GM19239 (cell line): ENCODE measurements around the gene RASSF8.
A peak's percentile ranks its signal among the peaks of the same experiment; 100 is the strongest.

ENCODE experiments used
- DNase-seq: peaks from one replicate; pipeline ENCODE4 v3.0.0; 2011; ENCODE audit warnings: low spot score; ENCODE audit not compliant: insufficient read length
- FAIRE-seq: peaks from 2 replicates; lab custom pipeline; 2011; peaks lifted over from hg19 to GRCh38; lab: Jason Lieb, UNC

The RASSF8 gene

DNA sequence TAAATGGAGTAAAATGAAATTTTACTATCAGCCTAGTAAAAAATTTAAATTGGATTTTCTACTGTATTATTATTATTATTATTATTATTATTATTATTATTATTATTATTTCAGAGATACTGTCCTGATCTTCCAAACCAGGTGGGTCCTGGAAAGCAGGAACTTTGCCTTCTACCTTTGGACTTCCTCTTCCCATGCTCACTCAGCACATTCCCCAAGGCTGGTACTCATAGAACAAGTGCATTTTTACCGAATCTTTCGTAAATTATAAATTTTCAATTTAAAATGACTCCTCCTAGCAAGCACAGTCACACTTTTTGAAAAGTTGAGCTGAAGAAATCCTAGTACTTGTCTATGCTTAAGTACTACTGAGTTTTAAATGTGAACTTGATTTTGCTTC lies 136.7 kb downstream of the RASSF8 start:
- DNase-seq (no peak), FAIRE-seq (no peak)

DNA sequence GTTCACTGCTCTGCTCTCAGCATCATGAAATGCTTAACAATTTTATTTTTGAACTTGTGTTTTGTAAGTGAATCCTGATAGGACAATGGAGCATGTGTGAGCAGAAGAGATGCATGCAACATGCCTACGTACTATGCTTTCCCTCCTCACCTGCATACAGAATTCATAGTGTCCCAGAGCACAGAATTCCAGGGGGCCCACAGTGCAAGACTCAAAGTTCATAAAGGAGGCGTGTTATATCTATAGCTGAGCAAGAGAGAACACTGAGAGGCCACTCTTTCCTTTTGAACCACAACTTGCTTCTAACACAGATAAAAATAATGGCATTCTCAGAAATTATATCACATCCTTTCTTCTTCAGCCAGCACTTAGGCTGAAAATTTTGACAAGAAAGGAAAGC lies 137.6 kb downstream of the RASSF8 start:
- no peak for DNase-seq
- no peak for FAIRE-seq

DNA sequence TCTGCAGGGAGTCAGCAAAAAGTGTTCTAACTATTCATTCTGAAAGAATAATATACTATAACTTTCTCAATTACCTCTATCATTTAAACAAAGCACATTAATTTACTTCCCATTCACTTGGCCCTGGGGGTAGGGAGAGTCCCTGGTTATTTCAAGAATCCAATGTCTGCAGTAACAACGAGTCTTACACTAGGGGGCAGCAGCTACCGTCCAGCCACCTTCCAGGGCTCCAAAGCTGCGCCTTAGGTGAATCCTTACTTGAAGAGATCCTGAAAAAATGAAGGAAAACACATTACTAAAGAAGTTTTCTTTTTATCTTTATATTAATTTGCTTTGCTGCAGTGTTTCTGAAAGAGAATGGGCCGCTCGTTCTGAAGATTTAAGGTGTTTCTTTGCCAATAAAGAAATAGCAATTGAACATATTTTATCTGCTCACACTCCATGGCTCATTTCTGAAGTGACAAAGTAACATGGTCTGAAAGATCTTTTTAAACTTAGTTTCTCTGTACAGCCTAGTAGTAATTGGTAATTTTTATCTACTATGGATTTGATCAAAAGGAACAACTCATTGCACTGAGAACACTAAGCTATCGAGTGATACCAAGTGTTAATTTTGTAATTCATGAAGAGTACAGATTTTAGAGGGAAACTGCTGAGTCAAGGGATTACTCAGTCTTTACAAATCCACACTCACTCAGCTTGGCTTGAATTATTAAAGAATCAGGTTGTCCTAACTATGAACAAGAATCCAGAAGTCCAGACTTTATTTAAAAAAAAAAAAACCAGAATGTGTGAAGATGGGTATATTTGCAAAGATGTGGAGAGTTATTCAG lies 138.8 kb downstream of the RASSF8 start:
- FAIRE-seq (peak; percentile 72), DNase-seq (no peak)

DNA sequence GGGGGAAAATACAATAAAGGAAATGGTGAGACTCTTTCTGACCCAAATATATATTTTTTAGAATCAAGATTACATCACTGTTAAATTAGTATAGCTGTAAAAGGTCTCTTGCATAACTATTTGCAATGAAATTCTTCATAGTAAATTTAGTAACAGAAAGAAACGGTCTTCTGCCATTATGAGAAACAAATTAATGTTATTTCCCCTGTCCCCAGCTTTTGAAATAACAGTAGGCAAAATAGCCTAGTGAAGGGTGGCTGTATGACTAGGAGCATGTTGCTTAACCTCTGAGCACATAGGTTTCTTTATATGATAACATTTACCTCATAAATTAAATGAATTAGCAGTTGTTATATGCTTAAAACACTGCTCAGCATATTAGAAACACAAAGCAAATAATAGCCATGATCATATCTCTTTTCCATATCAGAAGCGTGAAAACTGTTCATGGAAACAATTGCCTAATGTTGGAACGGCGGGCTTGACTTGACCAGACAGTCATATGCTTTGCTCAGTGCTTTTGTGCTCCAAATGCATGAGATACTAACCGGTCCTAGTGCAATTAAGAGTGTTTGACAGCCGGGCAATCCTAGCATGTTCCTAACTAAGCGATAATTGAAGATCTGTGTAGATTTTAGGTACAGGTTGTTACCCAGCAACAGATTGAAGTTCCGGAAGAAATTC lies 142.3 kb downstream of the RASSF8 start:
- FAIRE-seq (no peak), DNase-seq (no peak)

DNA sequence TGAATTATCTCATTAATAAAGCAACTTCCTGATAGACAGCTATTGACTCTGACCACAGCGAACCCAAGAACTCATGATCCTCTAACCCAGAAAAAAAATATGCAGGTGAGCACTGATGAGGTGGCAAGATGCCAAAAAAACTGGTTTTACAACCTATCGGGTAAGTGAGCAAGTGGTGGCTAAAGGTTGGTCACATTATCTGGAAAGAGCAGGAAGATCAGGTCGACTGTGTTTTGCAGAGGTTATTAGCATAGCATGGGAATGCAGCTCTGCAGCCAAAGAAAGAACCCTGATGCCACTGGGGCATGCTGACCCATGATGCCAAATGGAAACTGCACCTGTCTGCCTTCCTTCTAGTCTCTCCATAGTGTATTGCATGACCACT lies 142.9 kb downstream of the RASSF8 start:
- DNase-seq (no peak), FAIRE-seq (no peak)

DNA sequence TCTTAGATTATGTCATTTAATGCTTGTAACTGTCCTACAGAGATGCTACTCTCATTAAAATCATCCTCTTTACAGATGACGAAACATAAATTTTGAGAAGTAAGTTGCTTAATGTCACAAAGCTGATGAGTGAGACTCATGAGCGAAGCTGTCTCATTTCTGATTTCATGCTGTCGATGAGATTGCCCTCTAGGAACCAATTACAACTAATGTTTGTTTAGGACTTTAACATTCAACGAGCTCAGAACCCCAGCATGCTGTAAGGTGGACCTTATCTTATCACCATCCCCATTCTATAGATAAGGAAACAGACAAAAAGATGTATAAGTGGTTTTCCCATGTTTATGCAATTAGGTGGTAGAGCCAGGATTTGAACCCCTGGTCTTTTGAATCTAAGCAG lies 143.3 kb downstream of the RASSF8 start:
- DNase-seq (no peak), FAIRE-seq (no peak)

DNA sequence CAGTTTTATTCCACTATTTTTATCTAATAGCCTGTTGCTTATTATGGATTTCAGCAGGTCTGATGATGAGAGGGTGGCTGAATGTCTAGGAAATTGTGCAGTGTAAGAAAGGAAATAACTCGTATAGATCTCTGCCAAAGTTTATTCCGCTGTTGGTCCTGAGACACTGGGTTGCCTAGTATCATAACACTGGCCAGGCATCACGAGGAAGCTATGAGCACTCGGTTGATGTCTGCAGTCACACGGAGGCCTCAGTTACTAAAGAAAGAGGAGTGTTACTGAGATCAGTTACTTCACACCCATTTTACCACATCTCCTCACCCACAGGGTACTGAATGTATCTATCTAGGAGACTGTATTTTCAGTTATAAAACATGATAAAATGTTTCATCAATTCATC lies 144.5 kb downstream of the RASSF8 start:
- FAIRE-seq: no peak
- no peak for DNase-seq

DNA sequence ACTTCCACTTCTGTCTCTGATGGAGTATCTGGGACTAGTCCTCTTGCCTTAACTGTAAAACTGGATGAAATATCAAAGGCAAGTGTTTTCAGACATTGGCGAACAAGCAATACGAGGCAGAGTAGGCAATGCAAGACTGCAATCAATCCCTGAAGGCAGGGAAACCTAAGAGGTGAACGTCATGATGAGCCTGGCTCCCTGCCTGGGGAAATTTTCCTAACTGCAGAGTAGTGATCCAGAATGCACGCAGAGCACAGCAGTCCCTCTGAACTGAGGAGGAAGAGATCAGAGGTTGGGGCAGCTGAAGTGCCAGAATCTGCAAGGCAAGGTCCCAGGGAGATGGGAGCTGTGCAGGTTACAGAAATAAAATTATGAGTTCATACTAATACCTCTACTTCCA lies 147.9 kb downstream of the RASSF8 start:
- DNase-seq (no peak), FAIRE-seq (no peak)

DNA sequence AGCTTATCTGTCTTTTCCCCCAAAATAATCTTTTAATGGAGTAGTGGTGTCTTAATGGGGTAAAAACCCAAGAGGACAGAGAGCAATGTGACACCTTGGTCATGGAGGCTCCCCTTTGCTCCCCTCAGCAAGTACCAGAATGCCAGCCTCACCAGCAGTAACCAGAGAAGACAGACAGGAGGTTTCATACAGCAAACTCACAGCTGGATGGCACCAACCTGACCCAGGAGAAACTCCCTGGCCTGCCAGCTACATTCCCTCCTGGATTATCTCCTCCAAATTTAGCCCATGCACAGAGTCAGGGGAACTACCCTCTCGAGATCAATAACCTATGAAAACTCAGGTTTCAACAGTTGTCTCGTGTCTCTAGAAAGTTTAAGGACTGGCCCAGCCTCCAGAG lies 150.4 kb downstream of the RASSF8 start:
- FAIRE-seq: no peak
- DNase-seq: no peak

DNA sequence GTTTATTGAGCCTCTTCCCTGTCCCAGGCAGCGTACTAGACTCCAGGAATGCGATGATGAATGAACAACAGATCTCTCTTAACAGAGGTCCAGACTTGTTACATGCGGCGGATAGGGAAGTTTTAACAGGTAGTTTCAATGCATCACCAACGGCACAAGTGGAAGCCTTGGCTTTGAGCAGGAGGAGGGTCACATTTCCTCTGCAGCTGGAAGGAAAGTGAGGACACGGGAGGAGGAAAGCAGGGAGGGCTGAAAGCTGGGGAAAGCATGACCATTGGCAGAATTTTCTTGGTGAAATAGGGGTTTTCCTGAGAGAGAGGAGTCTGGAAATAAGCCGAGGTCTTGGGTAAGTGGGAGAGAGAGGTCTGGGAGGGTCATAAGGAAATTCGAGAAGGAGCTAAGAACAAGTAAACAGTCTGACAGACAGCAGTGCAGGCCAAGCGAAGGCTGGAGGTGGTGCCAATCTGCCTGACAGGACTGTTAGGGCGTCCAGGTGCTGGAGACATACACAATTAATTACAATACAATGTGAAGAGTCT lies 150.9 kb downstream of the RASSF8 start:
- DNase-seq (no peak), FAIRE-seq (no peak)

DNA sequence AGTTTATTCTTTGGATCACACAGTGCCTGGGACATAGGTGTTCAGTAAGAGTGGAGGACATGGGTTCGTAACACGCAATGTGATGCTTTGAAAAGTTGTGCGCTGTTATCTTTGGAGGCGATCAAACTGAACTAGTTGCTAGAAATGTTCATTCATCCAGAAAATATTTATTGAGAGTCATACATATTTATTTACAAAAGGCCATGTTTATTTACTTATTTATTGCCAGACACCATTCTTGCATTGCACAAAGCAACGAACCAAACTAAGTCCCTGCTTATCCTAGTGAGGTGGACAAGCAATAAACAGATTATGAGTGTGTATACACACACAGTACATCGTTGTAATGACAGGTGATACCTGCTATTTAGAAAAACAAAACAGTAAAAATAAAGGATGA lies 153.8 kb downstream of the RASSF8 start:
- no peak for FAIRE-seq
- DNase-seq: no peak

DNA sequence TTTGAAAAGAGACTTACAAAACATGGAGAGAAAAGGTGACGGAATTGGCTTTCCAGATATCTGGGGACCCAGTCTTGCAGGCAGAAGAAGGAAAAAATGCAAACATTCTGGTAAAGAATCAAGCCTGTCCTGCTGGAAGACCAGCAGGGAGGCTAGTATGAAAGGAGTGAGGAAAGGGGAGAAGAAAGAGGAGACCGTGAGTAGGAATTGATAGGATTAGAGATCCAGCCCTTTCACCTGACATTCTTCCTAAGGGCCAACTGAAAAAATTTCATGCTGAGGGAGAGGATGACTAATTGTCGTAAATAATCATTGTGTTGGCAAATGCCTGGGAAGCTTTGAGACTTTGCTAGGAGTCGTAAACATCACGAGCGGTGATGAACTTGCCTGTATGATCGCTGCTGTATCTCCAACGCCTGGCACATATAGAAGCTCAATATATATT lies 154.2 kb downstream of the RASSF8 start:
- FAIRE-seq (no peak), DNase-seq (no peak)

DNA sequence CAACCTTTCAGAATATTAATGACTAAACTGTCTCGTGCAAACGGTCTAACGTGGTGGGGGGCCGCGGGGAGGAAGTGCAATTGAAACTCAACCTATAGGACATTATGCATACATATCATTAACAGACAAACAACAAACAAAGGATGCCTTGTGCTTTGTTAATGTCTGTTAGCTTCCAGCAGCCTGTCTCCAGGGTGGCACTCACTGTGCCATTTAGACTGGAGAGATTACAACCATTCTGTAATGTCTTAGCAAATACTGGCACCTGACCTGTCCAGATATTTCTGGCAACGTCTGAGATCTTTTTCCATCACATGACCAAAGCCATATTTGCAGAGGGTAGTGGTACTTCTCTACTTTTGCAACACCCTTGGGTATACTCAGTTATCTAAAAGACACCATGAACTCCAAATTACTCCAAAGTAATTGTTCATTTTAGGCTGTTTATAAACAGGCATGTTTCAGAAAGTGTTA lies 154.7 kb downstream of the RASSF8 start:
- DNase-seq: no peak
- no peak for FAIRE-seq

DNA sequence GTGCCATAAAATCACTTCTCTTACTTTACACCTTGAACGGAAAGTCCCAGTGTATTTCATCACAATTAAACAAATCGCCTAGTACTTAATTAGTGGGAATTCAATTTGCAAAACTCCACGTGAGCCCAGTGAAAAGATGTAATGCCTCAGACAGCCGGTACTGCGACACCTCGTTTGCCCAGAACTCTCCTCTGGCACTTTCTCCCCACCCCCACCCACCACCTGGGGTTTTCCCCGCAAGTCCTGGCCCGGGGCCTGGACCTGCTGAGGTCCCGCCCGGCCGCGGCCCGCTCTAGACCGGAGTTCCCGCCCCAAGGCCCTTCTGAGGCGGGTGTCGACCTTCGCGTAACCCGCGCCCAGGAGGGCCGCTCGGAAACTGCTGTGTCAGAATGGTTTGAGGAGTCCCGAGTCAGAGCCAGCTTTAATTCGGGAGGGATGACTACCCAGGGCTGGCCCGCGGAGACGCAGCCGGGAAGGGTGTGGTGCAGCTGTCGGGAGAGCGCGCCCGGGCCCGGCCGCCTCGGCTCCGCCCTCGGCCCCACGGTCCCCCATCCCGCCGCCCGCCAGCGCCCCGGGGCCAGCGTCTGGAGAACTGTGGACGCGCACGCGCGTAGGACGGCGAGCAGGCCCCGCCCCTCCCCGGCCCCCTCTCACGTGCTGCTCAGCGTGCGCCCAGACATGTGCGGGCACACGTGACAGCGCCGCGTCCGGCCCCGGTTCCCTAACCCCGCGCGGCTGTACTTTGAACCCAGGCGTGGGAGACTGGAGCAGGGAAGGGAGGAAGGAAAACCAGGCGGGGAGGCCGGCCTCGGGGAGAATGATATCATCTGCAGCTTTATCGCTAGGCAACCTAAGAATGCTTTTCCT lies 155.6 kb downstream of the RASSF8 start:
- no peak for DNase-seq
- peak; percentile 93 for FAIRE-seq

DNA sequence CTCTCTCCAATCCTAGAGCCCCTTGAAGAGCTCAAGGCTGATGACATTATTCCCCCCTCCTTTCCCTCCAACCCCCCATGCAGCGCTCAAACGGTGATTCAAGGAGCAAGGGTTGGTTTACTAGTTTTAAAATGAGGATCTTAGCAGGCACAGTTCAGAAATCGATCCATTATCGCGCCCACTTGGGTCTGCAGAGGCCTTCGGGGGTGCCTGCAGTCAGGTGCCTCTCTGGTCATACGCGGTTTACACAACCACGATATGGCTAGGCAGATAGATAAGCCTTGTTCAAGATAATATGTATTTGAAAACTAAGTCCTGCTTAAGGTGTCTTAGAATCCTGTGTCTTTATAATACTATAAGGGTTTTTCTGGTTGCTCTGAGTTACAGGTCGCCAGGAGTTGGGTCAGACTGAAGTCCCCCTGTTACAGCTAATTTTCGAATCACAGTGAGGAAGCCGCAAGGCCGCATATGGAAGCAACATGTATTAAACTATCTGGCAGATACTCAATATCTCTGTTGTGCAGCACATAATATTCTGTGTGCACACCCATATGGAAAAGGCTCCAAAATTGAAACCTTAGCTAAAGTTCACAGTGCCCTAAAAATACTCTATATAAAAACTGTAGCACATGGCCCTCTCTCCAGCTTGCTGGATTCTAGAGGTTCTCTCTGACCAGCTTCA lies 156.4 kb downstream of the RASSF8 start:
- DNase-seq (no peak), FAIRE-seq (no peak)

DNA sequence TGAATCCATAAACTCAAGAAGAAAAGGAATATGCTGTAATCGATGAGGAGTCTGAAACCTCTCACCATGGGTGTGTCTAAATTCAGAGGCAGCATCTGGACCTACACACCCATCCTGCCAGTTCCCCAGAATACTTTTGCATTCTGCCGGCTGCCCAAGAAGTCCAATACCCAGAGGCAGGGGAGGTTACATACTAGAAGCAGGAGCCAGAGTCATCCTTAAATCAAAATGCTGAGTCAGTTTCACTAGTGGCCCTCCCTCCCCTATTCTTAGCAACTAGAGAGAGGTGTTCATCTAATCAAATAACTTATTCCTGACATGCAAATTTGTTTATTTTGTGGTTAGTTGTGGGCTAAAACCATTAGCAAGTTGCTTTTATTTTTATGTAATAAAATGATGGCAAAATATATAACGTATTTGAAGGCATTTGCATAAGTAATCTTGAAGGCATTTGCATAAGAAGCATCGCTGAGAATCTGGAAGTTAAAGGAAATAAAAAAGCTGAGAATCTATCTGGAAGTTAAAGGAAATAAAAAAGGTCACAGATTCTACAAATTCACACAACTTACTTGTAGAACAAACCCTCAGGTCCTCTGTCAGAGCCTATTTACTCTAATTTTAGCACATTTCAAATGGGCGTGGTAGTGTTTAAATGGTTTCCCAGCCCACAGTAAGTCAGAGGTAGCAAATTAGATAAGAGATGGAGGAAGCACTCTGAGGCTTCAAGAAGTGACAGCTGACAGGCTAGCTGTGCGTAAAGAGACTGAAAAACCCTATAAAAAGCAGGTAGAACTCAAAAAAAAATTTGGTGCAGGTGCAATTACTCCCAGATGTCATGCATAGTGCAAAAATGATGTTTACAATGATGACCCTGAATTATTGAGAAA lies 158.6 kb downstream of the RASSF8 start:
- FAIRE-seq (peak; percentile 68), DNase-seq (no peak)

DNA sequence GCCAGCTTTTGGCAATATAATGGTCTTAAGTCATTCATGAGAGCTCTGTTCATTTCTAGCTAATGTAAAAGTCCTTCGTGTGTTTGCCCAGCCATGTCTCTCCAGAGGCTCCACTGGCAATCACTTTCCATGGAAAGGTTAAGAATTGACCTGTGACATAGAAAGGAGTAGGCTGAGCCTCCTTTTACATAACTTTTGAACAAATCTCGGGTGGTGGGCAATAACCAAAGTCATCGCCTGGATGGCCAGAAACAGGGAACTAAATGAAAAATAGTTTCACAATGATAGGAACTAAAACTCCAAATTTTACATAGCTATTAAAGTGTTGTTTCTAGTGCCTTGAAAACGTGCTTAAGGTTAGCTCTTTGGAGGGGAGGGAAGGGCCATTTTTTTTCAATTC lies 159.8 kb downstream of the RASSF8 start:
- FAIRE-seq (peak; percentile 73), DNase-seq (no peak)

DNA sequence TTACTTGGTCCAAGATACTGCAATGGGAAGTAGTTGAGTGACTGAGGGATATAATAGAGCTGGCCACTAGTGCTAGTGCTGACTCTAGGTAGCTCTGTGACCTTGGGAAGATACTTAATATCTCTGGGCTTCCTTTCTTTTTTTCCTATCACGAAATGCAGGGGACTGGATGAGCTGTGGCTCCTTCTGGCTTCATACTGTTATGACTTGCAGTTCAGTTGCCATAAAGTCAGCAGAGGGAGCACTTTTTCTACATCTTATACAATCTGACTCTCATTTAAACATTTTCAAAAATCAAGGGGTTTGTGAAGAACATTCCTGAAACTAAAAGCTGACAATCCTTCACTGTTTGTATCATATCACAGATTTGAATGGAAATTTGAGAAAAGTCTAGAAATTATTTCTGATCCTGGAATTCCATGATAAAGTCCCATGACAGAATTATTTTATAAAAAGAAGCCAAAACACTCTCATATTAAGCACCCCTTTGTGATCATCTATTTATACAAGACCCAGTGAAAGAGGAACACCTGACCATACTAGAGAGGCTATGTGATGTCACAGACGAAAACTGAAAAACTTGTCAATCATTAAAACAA lies 161.0 kb downstream of the RASSF8 start:
- FAIRE-seq: peak; percentile 84
- no peak for DNase-seq
